C4-2B (cell line): Measurements from ENCODE around the gene IQSEC1.

Experiments used
- CTCF ChIP-seq: fragments of 450-650 bp; conservative IDR thresholded peaks from 2 replicates; pipeline ENCODE4 v1.5.1; 2017; ENCODE audit warnings: mild to moderate bottlenecking
- ZFX ChIP-seq: fragments of 450-650 bp; IDR thresholded peaks from 2 replicates; pipeline ENCODE4 v1.6.1; 2017

DNA sequence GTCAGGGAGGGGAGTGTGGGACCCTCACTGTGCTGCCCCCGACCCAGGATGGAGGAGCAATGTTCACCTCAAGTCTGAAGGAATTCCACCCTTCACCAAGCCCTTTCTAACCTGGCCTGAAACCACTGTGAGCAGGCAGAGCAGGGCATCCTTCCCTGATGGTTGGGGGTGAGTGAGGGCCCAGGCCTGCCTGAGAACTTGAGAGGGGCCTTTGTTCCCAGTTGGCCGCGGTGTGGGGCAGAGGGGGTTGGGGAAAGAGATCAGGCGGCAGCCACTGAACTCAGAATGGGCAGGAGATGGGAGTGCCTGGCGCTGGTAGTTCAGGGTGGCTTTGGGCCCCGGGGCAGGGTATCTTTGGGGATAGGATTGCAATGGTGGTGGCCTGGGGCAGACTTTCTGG is 128.4 kb downstream of the IQSEC1 start:
- TF ChIP-seq CTCF: no peak
- no peak for TF ChIP-seq ZFX
